Measurements from ENCODE around the gene DGKE.

The DGKE gene

GRCh38 chr17:56815711-56816110 is 18.2 kb upstream of the DGKE start:
- no peak for DNase-seq

- no peak for DNase-seq
These were observed 16.9 kb upstream of the DGKE start for GRCh38 chr17:56817066-56817465.

- DNase-seq, result no peak
These were observed 14.9 kb upstream of the DGKE start for GRCh38 chr17:56819030-56819429.

GRCh38 chr17:56819431-56820145 is 14.4 kb upstream of the DGKE start:
- DNase-seq, result peak; percentile 66

- no peak for DNase-seq
These were observed 13.7 kb upstream of the DGKE start for GRCh38 chr17:56820207-56820606.

GRCh38 chr17:56821847-56822534 is 12.0 kb upstream of the DGKE start:
- DNase-seq, result no peak

GRCh38 chr17:56822725-56823124 is 11.2 kb upstream of the DGKE start:
- no peak for DNase-seq

GRCh38 chr17:56823848-56824247 is 10.1 kb upstream of the DGKE start:
- no peak for DNase-seq

- no peak for DNase-seq
These were observed 9.4 kb upstream of the DGKE start for GRCh38 chr17:56824503-56824902.

- DNase-seq, result no peak
These were observed 7.1 kb upstream of the DGKE start for GRCh38 chr17:56826611-56827414.

- no peak for DNase-seq
These were observed 3.1 kb upstream of the DGKE start for GRCh38 chr17:56830726-56831368.

GRCh38 chr17:56831369-56832095 is 2.4 kb upstream of the DGKE start:
- DNase-seq, result no peak

- no peak for DNase-seq
These were observed 1.5 kb upstream of the DGKE start for GRCh38 chr17:56832446-56832845.

- peak; percentile 60 for DNase-seq
These were observed 718 bp upstream of the DGKE start for GRCh38 chr17:56833057-56833808.

GRCh38 chr17:56834380-56835263 is 671 bp downstream of the DGKE start:
- DNase-seq, result peak; percentile 66

GRCh38 chr17:56835264-56835585 is 1.3 kb downstream of the DGKE start:
- no peak for DNase-seq

- no peak for DNase-seq
These were observed 4.7 kb downstream of the DGKE start for GRCh38 chr17:56838687-56839086.

- DNase-seq, result no peak
These were observed 8.6 kb downstream of the DGKE start for GRCh38 chr17:56842577-56842976.

- DNase-seq, result no peak
These were observed 12.0 kb downstream of the DGKE start for GRCh38 chr17:56845934-56846333.

- no peak for DNase-seq
These were observed 13.2 kb downstream of the DGKE start for GRCh38 chr17:56847106-56847505.

- DNase-seq, result no peak
These were observed 15.2 kb downstream of the DGKE start for GRCh38 chr17:56849131-56849530.
